DND-41 (cell line): ENCODE measurements around the gene CEBPE.

ENCODE experiments used
- EZH2 ChIP-seq: IDR thresholded peaks from 3 replicates; pipeline ENCODE4 v1.6.1; 2012; ENCODE audit warnings: borderline replicate concordance, low read depth, mild to moderate bottlenecking, moderate library complexity, low read length, inconsistent platforms; ENCODE audit not compliant: severe bottlenecking
- TF ChIP-seq, protein P1 (sequence below): IDR thresholded peaks from 2 replicates; pipeline ENCODE4 v1.5.1; 2012; ENCODE audit warnings: borderline replicate concordance, low read length, moderate library complexity, mild to moderate bottlenecking; ENCODE audit not compliant: poor library complexity, severe bottlenecking; ENCODE audit errors: extremely low read depth

DNA sequence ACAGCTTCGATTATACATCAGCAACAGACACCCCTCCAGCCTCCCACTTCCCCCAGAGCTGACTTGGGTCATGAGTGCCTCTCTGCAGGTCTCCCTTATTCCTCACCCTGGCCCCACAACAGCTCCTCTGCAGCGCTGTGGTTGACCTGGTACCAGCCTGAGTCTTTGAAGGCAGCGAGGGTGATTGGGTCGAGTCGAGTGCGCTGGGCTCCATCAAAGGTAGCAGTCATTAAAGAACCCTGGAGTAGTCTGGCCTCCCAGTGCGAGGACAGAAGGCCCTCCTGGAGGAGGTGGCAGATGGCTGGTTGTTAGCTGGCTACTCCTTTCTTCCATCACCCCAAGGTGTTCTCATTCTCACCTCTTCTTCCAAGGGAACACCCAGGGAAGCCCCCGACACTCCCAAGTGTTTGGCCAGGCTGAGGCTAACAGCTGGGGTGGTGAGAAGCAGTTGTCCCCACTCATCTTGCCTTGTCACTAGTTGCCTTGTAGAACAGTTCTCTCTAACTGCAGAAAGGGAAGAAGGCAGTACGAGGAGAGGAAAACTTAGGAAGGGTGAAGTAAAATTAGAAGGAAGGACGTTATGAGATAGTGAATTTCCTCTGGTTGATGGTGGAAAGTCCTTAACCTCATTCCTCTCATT, 16.9 kb downstream of the CEBPE start:
- TF ChIP-seq, protein P1, sequence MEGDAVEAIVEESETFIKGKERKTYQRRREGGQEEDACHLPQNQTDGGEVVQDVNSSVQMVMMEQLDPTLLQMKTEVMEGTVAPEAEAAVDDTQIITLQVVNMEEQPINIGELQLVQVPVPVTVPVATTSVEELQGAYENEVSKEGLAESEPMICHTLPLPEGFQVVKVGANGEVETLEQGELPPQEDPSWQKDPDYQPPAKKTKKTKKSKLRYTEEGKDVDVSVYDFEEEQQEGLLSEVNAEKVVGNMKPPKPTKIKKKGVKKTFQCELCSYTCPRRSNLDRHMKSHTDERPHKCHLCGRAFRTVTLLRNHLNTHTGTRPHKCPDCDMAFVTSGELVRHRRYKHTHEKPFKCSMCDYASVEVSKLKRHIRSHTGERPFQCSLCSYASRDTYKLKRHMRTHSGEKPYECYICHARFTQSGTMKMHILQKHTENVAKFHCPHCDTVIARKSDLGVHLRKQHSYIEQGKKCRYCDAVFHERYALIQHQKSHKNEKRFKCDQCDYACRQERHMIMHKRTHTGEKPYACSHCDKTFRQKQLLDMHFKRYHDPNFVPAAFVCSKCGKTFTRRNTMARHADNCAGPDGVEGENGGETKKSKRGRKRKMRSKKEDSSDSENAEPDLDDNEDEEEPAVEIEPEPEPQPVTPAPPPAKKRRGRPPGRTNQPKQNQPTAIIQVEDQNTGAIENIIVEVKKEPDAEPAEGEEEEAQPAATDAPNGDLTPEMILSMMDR = no peak
- no peak for TF ChIP-seq EZH2
